PC-3 (cell line): ENCODE data around the gene TAOK1. TPM values are rescaled to one million over a fixed set of nuclear protein-coding genes. Genes with fewer than 3 reads are reported as not detected.
A peak's percentile ranks its signal among the peaks of the same experiment; 100 is the strongest.

ENCODE experiments used
- ATAC-seq: fragments of 200-7000 bp; cut with Tn5 transposase; 2 replicates; pipeline ENCODE4 v1.9.1; 2020; ENCODE audit warnings: mild to moderate bottlenecking, moderate library complexity
- BruUV-seq: library from RNA; stranded (reverse); fragments of 400-500 nt; replicated peaks from 2 replicates; lab custom pipeline; 2021; lab: Mats Ljungman, UMichigan
- CTCF ChIA-PET: fragments of 300-600 bp; sonication (Branson Sonifier 250); formaldehyde crosslinking; loops from one replicate; lab custom pipeline; 2022; ENCODE audit warnings: antibody characterized with exemption; lab: Charles Lee
- POLR2A ChIA-PET: fragments of 300-600 bp; sonication (Branson Sonifier 250); formaldehyde crosslinking; loops from one replicate; lab custom pipeline; 2022; ENCODE audit warnings: antibody characterized with exemption; ENCODE audit not compliant: unreplicated experiment; lab: Charles Lee
- DNase-seq: peaks from one replicate; pipeline ENCODE4 v3.0.0-alpha.2; 2015
- H2AFZ ChIP-seq: fragments of 300-600 bp; sonication (generic); 2 replicates; pipeline ENCODE4 v1.6.0; 2016; ENCODE audit warnings: antibody characterized with exemption, low read length
- H3F3A ChIP-seq: fragments of 300-600 bp; sonication (generic); one replicate; pipeline ENCODE4 v1.6.0; 2017; ENCODE audit warnings: antibody characterized with exemption, low read length, control low read depth, mild to moderate bottlenecking; ENCODE audit not compliant: unreplicated experiment
- H3K27ac ChIP-seq: fragments of 300-600 bp; sonication (generic); 2 replicates; pipeline ENCODE4 v1.5.1; 2016; ENCODE audit warnings: mild to moderate bottlenecking, low read length
- H3K27me3 ChIP-seq: fragments of 300-600 bp; sonication (generic); 2 replicates; pipeline ENCODE4 v1.6.1; 2016; ENCODE audit warnings: low read length, mixed read lengths
- H3K36me3 ChIP-seq: fragments of 300-600 bp; sonication (generic); 2 replicates; pipeline ENCODE4 v1.6.1; 2016; ENCODE audit warnings: low read depth, mixed run types, low read length, mixed read lengths
- H3K4me1 ChIP-seq: fragments of 300-600 bp; sonication (generic); 2 replicates; pipeline ENCODE4 v1.5.1; 2016; ENCODE audit warnings: low read length; ENCODE audit not compliant: insufficient read depth
- H3K4me2 ChIP-seq: fragments of 300-600 bp; sonication (generic); 2 replicates; pipeline ENCODE4 v1.6.0; 2016; ENCODE audit warnings: low read length
- H3K4me3 ChIP-seq: fragments of 300-600 bp; sonication (generic); 2 replicates; pipeline ENCODE4 v1.5.1; 2016; ENCODE audit warnings: mild to moderate bottlenecking, low read length, mixed read lengths
- H3K79me2 ChIP-seq: fragments of 300-600 bp; sonication (generic); 2 replicates; pipeline ENCODE4 v1.6.1; 2017; ENCODE audit warnings: low read length, mixed read lengths
- H3K9ac ChIP-seq: fragments of 300-600 bp; sonication (generic); 2 replicates; pipeline ENCODE4 v1.6.0; 2016; ENCODE audit warnings: mild to moderate bottlenecking, low read length
- H3K9me2 ChIP-seq: fragments of 300-600 bp; sonication (generic); replicated peaks from 2 replicates; pipeline ENCODE4 v1.6.1; 2016; ENCODE audit warnings: mixed run types, low read length, mixed read lengths
- H3K9me3 ChIP-seq: fragments of 300-600 bp; sonication (generic); 2 replicates; pipeline ENCODE4 v1.6.1; 2016; ENCODE audit warnings: low read length, mixed read lengths
- H4K20me1 ChIP-seq: fragments of 300-600 bp; sonication (generic); 2 replicates; pipeline ENCODE4 v1.6.1; 2016; ENCODE audit warnings: low read length, mixed read lengths
- CTCF ChIP-seq: fragments of 300-600 bp; sonication (generic); conservative IDR thresholded peaks from 2 replicates; pipeline ENCODE4 v1.5.1; 2017; ENCODE audit warnings: antibody characterized with exemption, low read depth, mild to moderate bottlenecking, low read length
- EZH2 ChIP-seq: fragments of 300-600 bp; sonication (generic); IDR thresholded peaks from one replicate; pipeline ENCODE4 v1.6.1; 2017; ENCODE audit warnings: antibody characterized with exemption, mild to moderate bottlenecking, low read length; ENCODE audit not compliant: unreplicated experiment
- EZH2phosphoT487 ChIP-seq: fragments of 300-600 bp; sonication (generic); IDR thresholded peaks from 2 replicates; pipeline ENCODE4 v1.6.1; 2018; ENCODE audit warnings: mild to moderate bottlenecking, antibody characterized with exemption, low read length, borderline replicate concordance
- intact Hi-C: fragments of 100-400 bp; cut with micrococcal nuclease; formaldehyde crosslinking; loops from 2 replicates; pipeline ENCODE4 v1.9.0; 2023
- total RNA-seq: library from RNA; depleted of rRNA; stranded (reverse); fragments of >200 nt; gene quantifications from 2 replicates; pipeline ENCODE4 v1.2.3, GENCODE V29; 2014

Gene TAOK1
- total RNA-seq, 1 experiment from 2014 or later, result 17.3 TPM

GRCh38 chr17:29384901-29385300 lies 5.3 kb upstream of the TAOK1 start:
- H3K27me3 ChIP-seq, result no peaks in the 10 kb centered on the region
- H3K27ac ChIP-seq, result no peak overlapping the region
- POLR2A ChIA-PET, result interaction anchor here (0.6 kb wide), 1 partner anchor 23 kb away, joined by 3 read pairs; no protein-coding TSS in a partner anchor
- no peak overlapping the region for H3K4me2 ChIP-seq
- no TSS peak for BruUV-seq
- no peaks in the 10 kb centered on the region for H3K79me2 ChIP-seq
- H4K20me1 ChIP-seq, result no peaks in the 10 kb centered on the region
- H3F3A ChIP-seq, result no peaks in the 10 kb centered on the region
- no peaks in the 10 kb centered on the region for H3K9me3 ChIP-seq
- H3K9me2 ChIP-seq, result no peaks in the 10 kb centered on the region
- H3K4me1 ChIP-seq, result no peaks in the 10 kb centered on the region
- CTCF ChIA-PET, result interaction anchor here (1.5 kb wide), 1 partner anchor 15 kb away, joined by 15 read pairs; no protein-coding TSS in a partner anchor
- peak; percentile 63; the same call in 1 of the 2 replicates for ATAC-seq
- no peak overlapping the region for H3K4me3 ChIP-seq
- no peak overlapping the region for H3K9ac ChIP-seq
- TF ChIP-seq EZH2phosphoT487 (no peak), CTCF (peak; percentile 28; the same call in 1 of the 2 replicates)
- no peak overlapping the region for H2AFZ ChIP-seq
- peak; percentile 33 for DNase-seq
- intact Hi-C loops, result no loop called here
- H3K36me3 ChIP-seq, result no peaks in the 10 kb centered on the region

- no peaks in the 10 kb centered on the region for H3K4me1 ChIP-seq
- H3K36me3 ChIP-seq, result no peaks in the 10 kb centered on the region
- no TSS peak for BruUV-seq
- H3K9me3 ChIP-seq, result no peaks in the 10 kb centered on the region
- no peaks in the 10 kb centered on the region for H4K20me1 ChIP-seq
- ChIA-PET CTCF (no interaction called here), POLR2A (no interaction called here)
- peaks cover 10% of the 10 kb centered on the region for H3K79me2 ChIP-seq
- ATAC-seq (no peak), DNase-seq (no peak)
- intact Hi-C loops, result no loop called here
- no peaks in the 10 kb centered on the region for H3K27me3 ChIP-seq
- TF ChIP-seq CTCF (no peak), EZH2 (no peak), EZH2phosphoT487 (no peak)
- H2AFZ ChIP-seq, result no peak overlapping the region
- no peaks in the 10 kb centered on the region for H3F3A ChIP-seq
- H3K9me2 ChIP-seq, result no peaks in the 10 kb centered on the region
- no peak overlapping the region for H3K4me3 ChIP-seq
- H3K4me2 ChIP-seq, result no peak overlapping the region
- H3K27ac ChIP-seq, result no peak overlapping the region
- no peak overlapping the region for H3K9ac ChIP-seq
Measured at GRCh38 chr17:29386760-29387159, 3.4 kb upstream of the TAOK1 start.

GRCh38 chr17:29388937-29389336 lies 1.2 kb upstream of the TAOK1 start:
- DNase-seq, result no peak
- ChIA-PET POLR2A (no interaction called here), CTCF (no interaction called here)
- Histone ChIP-seq H3K9ac (no peak overlapping the region), H3K4me2 (no peak overlapping the region), H3K4me1 (peaks cover 14% of the 10 kb centered on the region), H3K9me2 (no peaks in the 10 kb centered on the region), H3K27ac (no peak overlapping the region), H3K79me2 (peaks cover 32% of the 10 kb centered on the region), H4K20me1 (peaks cover 8% of the 10 kb centered on the region; the same call in 1 of the 2 replicates), H3K27me3 (no peaks in the 10 kb centered on the region), H3K4me3 (no peak overlapping the region), H3K36me3 (no peaks in the 10 kb centered on the region), H2AFZ (no peak overlapping the region), H3K9me3 (no peaks in the 10 kb centered on the region), H3F3A (no peaks in the 10 kb centered on the region)
- no peak for ATAC-seq
- no TSS peak for BruUV-seq
- intact Hi-C loops, result no loop called here
- TF ChIP-seq EZH2phosphoT487 (no peak), EZH2 (no peak), CTCF (no peak)
